Measurements from ENCODE around the gene ANXA11.

ANXA11 gene

DNA sequence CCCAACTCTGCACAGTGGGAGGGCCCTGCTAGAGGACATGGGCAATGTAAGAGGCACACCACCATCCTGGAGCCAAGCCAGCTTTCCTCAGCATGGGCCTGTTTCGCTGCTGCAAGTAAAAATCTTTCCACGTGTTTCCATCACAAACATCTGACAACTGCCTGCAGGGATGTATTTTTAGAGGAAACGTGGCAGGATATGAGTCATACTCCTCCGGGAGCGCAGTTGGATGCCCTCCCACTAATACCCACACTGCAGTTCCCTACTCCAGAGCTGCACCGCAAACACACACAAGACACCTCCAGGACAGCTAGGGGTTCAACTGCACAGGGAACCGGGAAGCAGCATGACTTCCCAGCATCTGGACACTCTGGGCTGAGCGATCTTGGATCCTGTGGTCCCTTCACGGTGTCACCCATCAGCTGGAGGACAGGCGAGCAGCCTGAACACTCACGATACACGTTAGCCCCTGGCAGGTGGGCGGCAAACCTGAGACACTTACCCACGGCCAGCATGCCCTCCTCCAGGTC lies 46.7 kb downstream of the ANXA11 start:
- in situ Hi-C loops (cut with MboI; ENCODE audit: low pct_unique_long_range_greater_than_20kb, low sequenced_read_pairs, unreplicated experiment): no loop called here

DNA sequence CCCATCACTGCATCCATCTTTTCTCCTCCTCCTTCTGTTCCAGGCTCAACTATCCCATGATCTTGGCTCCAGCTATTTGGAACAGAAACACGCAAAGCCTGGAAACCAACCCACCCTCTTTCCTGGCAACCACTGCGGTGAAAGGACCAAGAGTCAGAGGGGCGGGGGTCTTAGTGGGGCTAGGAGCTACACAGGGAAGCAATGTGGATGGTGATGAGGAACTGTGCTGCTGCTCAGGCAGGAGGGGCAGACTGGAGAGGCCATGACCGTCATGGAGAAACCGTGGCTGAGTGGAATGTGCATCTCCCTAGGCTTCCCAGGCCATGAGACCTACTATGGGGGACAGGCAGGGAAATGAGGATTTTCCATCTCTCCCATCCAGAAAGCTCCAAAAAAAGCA lies 47.2 kb downstream of the ANXA11 start:
- TF ChIP-seq, protein P1, sequence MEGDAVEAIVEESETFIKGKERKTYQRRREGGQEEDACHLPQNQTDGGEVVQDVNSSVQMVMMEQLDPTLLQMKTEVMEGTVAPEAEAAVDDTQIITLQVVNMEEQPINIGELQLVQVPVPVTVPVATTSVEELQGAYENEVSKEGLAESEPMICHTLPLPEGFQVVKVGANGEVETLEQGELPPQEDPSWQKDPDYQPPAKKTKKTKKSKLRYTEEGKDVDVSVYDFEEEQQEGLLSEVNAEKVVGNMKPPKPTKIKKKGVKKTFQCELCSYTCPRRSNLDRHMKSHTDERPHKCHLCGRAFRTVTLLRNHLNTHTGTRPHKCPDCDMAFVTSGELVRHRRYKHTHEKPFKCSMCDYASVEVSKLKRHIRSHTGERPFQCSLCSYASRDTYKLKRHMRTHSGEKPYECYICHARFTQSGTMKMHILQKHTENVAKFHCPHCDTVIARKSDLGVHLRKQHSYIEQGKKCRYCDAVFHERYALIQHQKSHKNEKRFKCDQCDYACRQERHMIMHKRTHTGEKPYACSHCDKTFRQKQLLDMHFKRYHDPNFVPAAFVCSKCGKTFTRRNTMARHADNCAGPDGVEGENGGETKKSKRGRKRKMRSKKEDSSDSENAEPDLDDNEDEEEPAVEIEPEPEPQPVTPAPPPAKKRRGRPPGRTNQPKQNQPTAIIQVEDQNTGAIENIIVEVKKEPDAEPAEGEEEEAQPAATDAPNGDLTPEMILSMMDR (IDR thresholded peaks at IDR 0.05; ENCODE audit: extremely low read depth, insufficient read depth, missing control alignments): no peak
- DNase-seq (ENCODE audit: low spot score): no peak
- in situ Hi-C loops (cut with MboI; ENCODE audit: low pct_unique_long_range_greater_than_20kb, low sequenced_read_pairs, unreplicated experiment): no loop called here

More for the DNA sequence above, 46.7 kb downstream of the ANXA11 start:
- TF ChIP-seq, protein P1 (IDR thresholded peaks at IDR 0.05; ENCODE audit: extremely low read depth, insufficient read depth, missing control alignments): no peak
- no peak for DNase-seq (ENCODE audit: low spot score)

DNA sequence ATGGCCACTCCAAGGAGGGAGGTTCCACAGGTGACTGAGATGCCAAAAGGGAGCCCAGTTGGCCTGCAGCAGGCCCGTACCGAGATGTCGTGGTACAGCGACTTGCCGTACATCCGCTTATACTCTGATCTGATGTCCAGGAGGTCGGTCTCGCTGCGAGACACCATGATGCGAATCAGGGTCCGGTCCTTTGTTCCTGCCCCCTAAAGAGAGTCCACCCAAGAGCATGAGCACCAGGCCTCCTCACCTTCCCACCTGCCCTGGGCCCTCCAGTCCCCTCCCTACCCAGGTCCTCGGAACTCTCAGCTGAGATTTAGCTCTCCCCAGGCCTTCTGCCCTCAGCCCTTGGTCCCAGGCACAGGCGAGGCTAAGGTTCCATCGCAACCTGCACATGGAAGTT lies 47.8 kb downstream of the ANXA11 start:
- in situ Hi-C loops (cut with MboI; ENCODE audit: low pct_unique_long_range_greater_than_20kb, low sequenced_read_pairs, unreplicated experiment): no loop called here
- DNase-seq (ENCODE audit: low spot score): no peak

DNA sequence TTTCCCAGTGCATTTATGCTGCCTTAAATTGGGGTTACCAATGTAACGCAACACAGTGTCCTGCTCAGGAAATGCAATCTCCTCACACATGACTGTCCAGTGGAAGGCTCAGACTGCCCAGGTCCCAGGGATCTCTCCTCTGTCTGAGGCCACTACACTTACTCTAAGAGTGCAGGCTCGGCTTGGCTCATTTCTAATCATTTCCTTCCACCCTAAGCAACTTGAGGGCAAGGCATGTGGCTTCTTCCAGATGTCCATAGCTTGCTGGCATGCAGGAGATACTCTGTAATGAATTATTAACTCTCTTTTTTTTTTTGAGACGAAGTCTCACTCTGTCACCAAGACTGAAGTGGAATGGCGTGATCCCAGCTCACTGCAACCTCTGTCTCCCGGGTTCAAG lies 49.1 kb downstream of the ANXA11 start:
- in situ Hi-C loops (cut with MboI; ENCODE audit: low pct_unique_long_range_greater_than_20kb, low sequenced_read_pairs, unreplicated experiment): no loop called here
- TF ChIP-seq, protein P1 (IDR thresholded peaks at IDR 0.05; ENCODE audit: extremely low read depth, insufficient read depth, missing control alignments): no peak
- DNase-seq (ENCODE audit: low spot score): no peak

More for the DNA sequence above, 47.8 kb downstream of the ANXA11 start:
- TF ChIP-seq, protein P1 (IDR thresholded peaks at IDR 0.05; ENCODE audit: extremely low read depth, insufficient read depth, missing control alignments): no peak

DNA sequence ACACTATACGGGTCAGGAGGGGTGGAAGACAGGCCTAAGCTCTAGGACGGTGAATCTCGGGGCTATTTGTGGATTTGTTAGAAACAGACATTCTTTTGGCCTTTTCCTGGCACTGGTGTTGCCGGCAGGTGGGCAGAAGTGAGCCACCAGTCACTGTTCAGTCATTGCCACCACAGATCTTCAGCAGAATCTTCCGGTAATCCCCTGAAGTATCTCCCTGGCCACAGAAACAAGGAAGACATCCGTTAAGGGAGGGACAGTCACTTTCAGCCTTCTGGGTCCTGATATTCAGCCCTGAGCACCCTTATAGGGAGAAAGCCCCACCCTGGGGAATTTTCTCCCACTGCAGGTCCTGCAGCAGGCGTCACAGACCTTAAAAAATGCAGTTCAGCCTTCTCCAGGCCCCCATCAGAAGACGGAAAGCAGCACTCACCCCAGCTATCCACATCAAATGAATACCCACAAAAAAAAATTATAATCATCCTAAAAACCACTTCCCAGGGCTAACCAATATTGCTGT lies 49.6 kb downstream of the ANXA11 start:
- in situ Hi-C loops (cut with MboI; ENCODE audit: low pct_unique_long_range_greater_than_20kb, low sequenced_read_pairs, unreplicated experiment): no loop called here
- DNase-seq (ENCODE audit: low spot score): no peak
- TF ChIP-seq, protein P1 (IDR thresholded peaks at IDR 0.05; ENCODE audit: extremely low read depth, insufficient read depth, missing control alignments): no peak

DNA sequence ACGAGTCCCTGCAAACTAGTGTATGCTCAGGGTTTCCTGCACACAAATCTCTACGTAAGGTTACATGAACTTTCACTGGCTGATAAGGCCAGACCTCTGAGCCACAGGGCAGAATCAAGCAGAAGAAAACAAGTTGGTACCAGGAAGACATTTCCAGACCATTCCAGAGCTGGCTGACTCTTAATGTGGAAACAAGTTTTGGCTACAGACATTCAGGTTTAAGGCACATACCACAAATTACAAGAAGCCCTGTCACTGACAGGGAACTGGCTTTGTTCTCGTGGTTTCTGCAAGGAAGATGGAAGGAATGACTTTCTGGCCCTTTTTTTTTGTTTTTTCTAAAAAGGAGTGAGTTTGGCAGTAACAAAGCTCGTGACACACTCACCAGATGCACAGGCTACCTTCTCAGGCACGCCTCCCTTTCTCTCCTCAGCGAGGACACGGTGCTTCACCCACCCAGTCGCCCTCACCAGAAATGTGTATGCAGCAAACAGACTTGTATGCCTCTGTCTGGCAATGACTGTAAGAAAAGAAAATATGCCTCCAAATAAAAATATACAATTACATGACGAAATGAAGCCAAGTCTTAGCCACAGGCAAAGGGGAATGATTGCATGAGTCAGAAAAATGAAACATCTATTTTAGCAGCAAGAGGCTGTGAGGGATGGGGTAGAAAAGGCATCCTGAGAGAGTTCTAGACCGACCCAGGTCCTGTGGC lies 50.2 kb downstream of the ANXA11 start:
- in situ Hi-C loops (cut with MboI; ENCODE audit: low pct_unique_long_range_greater_than_20kb, low sequenced_read_pairs, unreplicated experiment): no loop called here
- DNase-seq (ENCODE audit: low spot score): no peak
- TF ChIP-seq, protein P1 (IDR thresholded peaks at IDR 0.05; ENCODE audit: extremely low read depth, insufficient read depth, missing control alignments): no peak

Data from GM13977 (cell line).